Left hindlimb (tissue), 1 donor: Measurements from ENCODE around the gene USP25.

Source experiments
- DNase-seq: peaks from one replicate; pipeline ENCODE4 v3.0.0-alpha.2; 2018

The USP25 gene

DNA sequence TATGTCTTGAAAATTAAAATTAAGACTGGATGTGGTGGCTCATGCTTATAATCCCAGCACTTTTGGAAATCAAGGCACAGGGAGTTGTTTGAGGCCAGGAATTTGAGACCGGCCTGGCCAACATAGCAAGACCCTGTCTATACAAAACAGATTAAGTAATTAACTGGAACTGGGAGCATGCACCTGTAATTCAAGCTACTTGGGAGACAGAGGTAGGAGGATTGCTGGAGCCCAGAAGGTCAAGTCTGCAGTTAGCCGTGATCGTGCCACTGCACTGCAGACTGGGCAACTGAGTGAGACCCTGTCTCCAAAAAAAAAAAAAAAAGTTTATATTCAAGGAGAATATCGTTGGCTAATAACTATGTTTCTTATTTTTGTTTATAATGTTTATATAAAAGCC lies 139.2 kb downstream of the USP25 start:
- no peak for DNase-seq

DNA sequence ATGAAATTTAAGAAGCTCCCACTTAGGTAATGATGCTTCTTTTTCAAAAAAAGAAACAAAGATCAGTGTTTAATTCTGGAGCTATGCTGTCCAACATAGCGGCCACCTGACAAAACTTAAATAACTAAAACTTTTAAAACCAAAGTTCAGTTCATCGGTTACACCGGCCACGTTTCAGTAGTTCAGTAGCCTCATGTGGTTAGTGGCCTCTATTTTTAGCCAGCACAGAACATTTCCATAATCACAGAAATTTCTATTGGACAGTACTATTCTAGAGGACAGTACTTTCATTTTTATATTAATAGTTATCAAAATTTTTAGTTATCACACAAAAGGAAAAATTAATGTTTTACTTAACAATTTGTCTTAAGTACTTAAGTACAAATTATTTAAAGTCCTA lies 141.0 kb downstream of the USP25 start:
- DNase-seq: no peak

DNA sequence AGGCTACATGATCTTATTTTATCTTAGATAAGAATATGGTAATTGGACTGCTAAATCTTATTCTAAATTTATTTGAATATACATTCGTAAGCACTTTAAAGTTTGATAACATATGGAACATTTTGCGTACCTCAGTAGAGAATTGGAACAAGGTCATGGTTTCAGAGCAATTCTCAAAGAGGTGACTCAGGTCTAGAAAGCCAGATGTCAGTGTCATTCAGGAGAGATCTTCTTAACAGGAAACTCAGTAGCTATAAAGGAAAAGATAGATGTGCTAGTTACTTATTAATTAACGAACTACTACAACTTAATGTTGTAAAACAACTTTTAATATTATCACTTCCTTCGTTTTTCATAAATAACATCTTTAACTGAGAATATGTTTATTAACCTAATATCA lies 142.5 kb downstream of the USP25 start:
- DNase-seq: no peak

DNA sequence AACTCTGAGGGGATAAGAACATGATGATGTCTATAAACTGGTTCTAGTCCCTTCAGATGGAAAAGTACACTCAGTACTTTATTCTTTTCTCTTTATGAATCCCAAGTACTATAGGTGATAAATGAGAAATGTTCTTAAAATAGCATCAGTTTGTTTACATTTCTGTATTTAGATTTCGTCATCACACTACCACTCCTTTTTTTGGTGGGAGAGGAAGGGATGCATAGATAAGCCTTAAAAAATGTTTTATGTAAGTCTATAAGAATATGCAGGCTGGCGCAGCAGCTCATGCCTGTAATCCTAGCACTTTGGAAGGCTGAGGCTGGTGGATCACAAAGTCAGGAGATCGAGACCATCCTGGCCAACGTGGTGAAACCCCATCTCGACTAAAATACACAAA lies 144.8 kb downstream of the USP25 start:
- no peak for DNase-seq

DNA sequence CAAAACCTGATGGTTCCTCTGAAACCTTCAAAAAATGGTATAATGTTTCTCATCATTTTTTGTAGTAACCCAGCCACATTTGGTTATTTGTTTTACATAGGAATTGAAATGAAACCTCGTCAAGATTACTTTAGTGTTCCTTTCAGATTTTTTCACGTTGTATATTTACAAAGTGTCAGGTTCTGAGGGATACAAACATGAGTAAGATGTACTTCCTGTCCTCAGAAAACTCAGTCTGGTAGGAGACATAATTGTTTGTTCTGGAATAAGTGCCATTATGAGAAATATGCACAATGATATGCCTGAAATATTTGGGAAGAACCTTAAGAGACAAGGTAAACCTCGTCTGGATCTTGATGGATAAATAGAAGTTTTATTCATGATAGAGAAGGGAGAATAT lies 145.5 kb downstream of the USP25 start:
- no peak for DNase-seq

DNA sequence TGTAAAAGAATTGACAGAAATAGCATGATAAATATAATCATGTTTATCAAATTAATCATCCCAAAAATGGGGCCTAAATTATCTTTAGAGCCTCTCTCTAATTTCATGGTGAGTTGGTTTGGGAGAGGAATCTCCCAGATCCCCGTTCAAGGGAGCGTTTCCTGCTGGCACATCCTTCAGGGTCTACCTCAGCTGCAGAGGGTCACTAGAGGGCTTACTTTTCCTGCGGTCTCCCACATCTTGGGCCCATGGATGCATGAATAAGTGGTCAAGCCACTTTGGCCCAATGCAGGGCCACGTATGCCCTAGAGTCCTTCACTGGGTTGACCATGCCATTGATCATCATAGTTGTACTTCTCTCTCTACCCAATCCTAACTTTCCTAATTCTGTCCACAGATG lies 164.1 kb downstream of the USP25 start:
- DNase-seq: no peak

DNA sequence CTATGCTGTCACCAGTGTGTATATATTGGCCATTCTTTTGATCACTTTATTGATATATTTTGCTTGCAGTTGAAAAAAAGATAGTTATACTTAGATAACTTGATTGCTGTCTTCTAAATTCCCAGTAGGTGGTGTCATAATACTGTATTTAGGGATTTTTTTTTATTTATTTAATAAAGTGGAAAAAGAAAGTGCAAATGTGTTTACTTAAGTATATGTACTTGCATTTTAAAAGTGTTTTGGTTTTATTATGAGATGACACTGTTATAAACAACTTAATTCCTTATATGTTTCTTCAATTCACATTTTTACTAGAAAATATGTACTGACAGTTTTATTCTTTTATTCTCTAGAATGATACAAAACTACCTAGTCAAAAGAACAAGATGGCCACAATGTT lies 164.8 kb downstream of the USP25 start:
- no peak for DNase-seq

DNA sequence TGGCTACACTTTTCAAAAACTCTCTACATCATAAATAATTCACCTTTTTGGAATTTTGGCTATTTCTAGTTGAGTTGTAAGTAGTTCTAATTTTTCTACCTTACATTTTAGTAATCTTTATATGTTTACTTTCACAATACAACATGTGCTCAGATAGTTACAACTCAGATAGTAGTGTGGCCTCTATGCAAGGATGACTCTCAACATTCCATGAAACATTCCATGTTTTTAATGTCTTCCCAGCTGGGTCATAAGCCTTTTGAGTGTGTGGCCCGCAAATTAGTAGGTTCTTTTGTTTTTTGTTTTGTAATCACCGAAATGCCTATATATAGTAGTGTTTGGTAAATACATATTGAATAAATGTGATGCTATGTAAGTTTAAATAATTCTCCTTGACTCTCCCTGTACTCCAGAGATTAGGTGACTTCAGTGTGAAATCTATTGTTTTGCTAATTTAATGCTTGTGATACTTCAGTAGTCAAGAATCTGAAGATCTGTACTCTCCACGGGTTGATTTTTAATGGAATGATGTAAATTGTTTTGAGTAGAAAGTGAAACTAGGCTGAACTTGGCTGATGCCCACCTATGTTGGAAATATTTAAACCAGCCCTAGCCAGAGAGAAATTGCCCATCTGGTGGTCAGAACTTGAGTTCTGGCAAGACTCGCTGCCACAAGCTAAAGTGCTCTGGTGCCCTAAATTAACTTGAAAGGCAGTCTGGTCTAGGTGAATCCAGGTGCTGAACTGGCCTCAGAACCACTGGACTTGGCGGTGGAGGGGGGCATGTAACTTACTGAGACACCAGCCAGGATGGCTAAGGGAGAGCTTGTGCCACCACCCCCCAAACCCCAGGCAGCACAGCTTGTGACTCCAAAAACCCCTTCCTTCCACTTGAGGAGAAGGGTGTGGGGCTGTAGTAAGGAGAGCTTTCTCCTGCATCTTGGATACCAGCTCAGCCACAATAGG lies 165.6 kb downstream of the USP25 start:
- no peak for DNase-seq

DNA sequence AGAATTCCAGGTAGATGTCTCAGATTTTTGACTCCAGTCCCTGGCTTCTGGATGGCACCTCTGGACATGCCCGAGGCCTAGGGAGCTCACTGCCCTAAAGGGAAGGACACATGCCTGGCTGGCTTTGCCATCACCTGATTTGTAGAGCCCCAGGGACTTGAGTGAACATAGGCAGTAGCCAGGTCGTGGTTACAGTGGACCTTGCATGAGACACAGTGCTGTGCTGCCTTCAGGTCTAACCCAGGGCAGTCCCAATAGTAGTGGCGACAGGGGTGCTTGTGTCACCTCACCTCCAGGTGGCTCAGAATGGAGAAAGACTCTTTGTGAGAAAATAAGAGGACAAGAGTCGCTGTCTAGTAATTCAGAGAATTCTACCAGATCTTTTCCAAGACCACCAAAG lies 166.7 kb downstream of the USP25 start:
- DNase-seq: no peak

DNA sequence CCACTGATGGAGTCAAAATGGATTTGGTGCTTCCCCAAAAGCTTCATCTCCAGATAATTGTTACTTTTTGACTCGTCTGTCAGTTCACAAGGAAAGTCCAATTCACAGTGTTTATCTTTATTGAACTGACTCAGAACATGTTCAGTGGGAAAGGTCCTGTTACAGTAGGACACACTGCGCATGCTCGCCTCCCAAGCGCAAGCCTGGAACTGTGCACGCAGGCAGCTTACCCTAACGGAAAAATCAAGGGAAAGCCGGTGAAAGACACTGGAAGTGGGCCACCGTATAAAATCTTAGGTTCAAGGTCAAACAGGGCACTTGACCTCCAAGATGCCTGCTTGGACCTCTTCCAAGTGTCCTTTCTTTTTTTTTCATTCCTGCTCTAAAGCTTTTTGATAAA lies 174.6 kb downstream of the USP25 start:
- no peak for DNase-seq

DNA sequence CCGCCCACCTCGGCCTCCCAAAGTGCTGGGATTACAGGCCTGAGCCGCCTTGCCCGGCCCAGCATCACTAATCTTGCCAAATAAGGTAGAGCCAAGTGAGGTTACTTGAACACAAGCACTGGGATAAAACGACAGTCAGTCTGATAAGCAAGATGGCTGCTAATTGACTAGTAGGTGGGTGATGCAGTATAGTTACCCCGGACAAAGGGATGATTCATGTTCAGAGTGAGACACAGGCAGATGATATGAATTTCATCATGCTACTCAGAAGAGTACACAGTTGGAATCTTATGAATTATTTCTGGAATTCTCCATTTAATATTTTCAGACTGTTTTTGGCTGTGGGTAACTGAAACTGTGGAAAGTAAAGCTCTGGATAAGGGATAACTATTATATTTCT lies 178.4 kb downstream of the USP25 start:
- no peak for DNase-seq

DNA sequence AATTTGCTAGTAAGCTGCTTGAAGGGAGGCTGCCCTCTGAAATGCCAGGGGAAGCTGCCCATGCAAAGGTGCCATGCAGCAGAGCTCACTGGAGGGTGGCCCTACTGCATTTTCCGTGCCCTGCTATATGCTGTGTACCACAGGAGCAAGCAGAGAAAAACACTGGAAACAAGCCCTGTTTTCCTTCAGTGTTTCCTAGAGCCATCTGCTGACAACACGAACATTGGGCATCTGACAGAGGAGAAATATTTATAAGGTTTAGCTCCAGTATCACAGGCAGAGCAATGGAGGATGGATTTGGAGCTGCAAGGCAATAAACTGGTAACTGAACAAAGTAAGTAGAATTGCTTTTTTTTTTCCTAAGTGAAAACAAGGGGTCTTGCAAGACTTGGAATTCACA lies 198.4 kb downstream of the USP25 start:
- no peak for DNase-seq

DNA sequence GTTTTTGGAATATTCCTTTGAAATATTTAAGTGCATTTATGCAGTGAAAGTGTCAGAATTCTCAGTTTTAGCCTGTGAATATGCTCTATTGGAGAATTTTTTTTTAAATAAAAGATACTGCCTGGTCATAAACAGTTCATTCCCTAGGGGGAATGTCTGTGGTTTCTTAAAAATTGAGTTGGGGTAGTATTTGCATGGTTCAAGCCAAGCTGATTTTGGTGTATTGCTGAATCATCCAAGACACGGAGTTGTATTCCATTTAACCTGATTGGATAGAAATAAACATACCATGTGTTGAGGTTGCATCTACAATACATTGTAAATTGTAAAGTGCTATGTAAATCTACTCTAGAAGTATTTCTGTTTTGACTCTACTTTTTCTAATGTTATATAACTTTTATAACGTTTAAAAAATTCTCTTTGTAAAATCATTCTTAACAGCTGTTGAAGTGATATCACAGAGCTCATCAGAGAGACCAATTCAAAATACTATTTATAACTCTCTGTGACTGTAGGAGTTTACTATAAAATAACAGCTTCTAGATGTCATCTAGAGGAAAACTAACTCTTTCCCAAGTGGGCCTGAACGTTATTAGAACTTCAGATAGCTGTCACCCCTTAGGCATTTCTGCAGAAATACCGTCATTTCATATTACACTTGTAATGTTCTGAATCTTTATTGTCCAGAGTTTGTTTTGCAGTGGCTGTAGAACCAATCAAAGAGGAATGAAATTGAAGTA lies 199.1 kb downstream of the USP25 start:
- no peak for DNase-seq

DNA sequence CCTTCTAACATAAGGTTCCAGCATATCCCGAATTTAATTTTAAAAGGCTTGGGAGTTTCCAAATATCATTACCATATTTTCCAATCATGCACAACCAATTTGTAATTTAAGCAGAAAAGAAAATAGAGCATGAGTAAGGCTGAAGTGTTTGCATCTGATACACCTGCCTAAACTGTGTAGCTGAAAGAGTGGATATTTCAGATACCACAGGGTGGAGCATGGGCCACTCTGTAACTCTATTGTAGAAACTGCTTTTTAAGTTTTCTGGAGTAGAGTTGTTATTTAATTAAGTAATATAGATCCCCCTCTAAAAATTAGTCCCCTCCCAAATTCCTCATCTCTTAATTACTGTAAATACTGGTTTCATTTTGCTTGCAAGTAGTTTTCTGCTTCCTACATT lies 199.8 kb downstream of the USP25 start:
- DNase-seq: no peak
